Measurements from ENCODE around the gene IPO5. TPM values are rescaled to one million over a fixed set of nuclear protein-coding genes. Genes with fewer than 3 reads are reported as not detected.
A peak's percentile ranks its signal among the peaks of the same experiment; 100 is the strongest.

IPO5 gene
- total RNA-seq, 1 experiment from 2014 or later: 342 TPM

DNA sequence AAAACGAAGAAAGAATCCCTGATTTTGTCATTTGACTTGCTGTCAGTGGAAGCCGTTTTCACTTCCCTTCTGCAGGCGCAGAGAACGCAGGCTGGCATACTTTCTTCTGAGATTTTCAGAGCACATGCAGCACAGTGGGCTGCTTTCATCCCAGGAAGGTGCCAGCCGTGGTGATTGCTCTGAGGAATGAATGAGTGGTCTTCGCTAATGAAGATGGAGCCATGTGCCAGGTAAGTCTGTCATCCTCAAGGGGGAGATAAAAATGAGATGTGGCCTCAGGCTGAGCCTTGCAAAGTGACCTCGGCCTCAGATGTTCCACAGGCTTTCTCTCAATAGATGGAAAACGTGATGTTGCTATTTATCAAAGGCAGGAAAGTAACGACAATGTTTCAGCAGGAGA, 94.8 kb downstream of the IPO5 start:
- H3K4me2 ChIP-seq (ENCODE audit: insufficient read depth, insufficient read length, low read length): no peak overlapping the region
- no peaks in the 10 kb centered on the region for H3K27me3 ChIP-seq (ENCODE audit: insufficient read depth, low read length)
- no peak overlapping the region for H2AK5ac ChIP-seq (ENCODE audit: insufficient read length, low read length)
- H3K9ac ChIP-seq (ENCODE audit: extremely low read depth, insufficient read length, low read length): no peak overlapping the region
- Mint-ChIP-seq H3K36me3 (ENCODE audit: insufficient read depth in 1 of 3, low read depth in 3 of 3) (0 out of 7 replicates have a peak, but pooled peaks cover 0 to 3% (median 0%) of the 10 kb centered on the region in 3 experiments), H3K4me3 (no peak overlapping the region), H3K27ac (peak overlapping the region in 1 of 3 experiments; percentile 49; a peak in 1 of 7 replicates), H3K27me3 (ENCODE audit: low read depth) (peaks cover 1% of the 10 kb centered on the region; the same call in 1 of the 2 replicates), H3K9me3 (peaks cover 0 to 3% of the 10 kb centered on the region in 2 experiments; a peak in 1 of 5 replicates), H3K4me1 (peaks cover 6 to 7% of the 10 kb centered on the region in 2 experiments)
- H4K91ac ChIP-seq (ENCODE audit: insufficient read length, low read depth, low read length): no peak overlapping the region
- no peak overlapping the region for H3K14ac ChIP-seq (ENCODE audit: insufficient read depth, low read length)
- no peaks in the 10 kb centered on the region for H3K23me2 ChIP-seq (ENCODE audit: insufficient read length, low read depth, low read length, poor library complexity, severe bottlenecking)
- H3K18ac ChIP-seq (ENCODE audit: insufficient read length, low read depth, low read length): no peak overlapping the region
- no peak overlapping the region for H3K4ac ChIP-seq (ENCODE audit: low read depth, low read length)
- no peak overlapping the region for H3T11ph ChIP-seq (ENCODE audit: low read length)
- H3K56ac ChIP-seq (ENCODE audit: insufficient read length, low read depth, low read length): no peak overlapping the region
- WGBS (ENCODE audit: extremely low coverage, insufficient read length, low lambda C conversion rate): no CpG with 5 or more reads among the region's 9 CpGs
- H3K79me1 ChIP-seq (ENCODE audit: insufficient read depth, low read depth, low read length, poor library complexity, severe bottlenecking): no peaks in the 10 kb centered on the region
- no peak for DNase-seq
- no peaks in the 10 kb centered on the region for H3K9me3 ChIP-seq (ENCODE audit: control insufficient read depth, low read depth, low read length)
- no peak overlapping the region for H4K8ac ChIP-seq (replicated peaks; ENCODE audit: insufficient read length, low read depth, low read length)
- H4K20me1 ChIP-seq (ENCODE audit: control insufficient read depth, insufficient read depth, insufficient read length): no peaks in the 10 kb centered on the region
- no peak overlapping the region for H2BK5ac ChIP-seq (ENCODE audit: insufficient read length, low read length)
- H2BK120ac ChIP-seq (ENCODE audit: low read depth, low read length, poor library complexity, severe bottlenecking): no peak overlapping the region
- no peaks in the 10 kb centered on the region for H3K79me2 ChIP-seq (ENCODE audit: insufficient read depth, low read length)
- no peak overlapping the region for H3K27ac ChIP-seq (ENCODE audit: insufficient read length, low read depth, low read length)
- no peak overlapping the region for H2BK20ac ChIP-seq (ENCODE audit: low read depth, low read length, poor library complexity, severe bottlenecking)
- H2BK15ac ChIP-seq (ENCODE audit: low read depth, low read length): no peak overlapping the region
- H4K5ac ChIP-seq (ENCODE audit: insufficient read length, low read depth, low read length): no peak overlapping the region
- H2BK12ac ChIP-seq (ENCODE audit: insufficient read length, low read depth, low read length): no peak overlapping the region
- no peaks in the 10 kb centered on the region for H3K4me1 ChIP-seq (ENCODE audit: insufficient read depth, low read length)
- H2AFZ ChIP-seq (ENCODE audit: low read length): no peak overlapping the region
- TF ChIP-seq CTCF (conservative IDR thresholded peaks at IDR 0.05): no peak
- H3K23ac ChIP-seq (ENCODE audit: insufficient read length, low read depth, low read length): no peak overlapping the region

Data from H9 (cell line).